B cell (primary cell): ENCODE results near the gene RSPH4A. TPM values are rescaled to one million over a fixed set of nuclear protein-coding genes. Genes with fewer than 3 reads are reported as not detected.

Source experiments
- ATAC-seq: fragments of 200-7000 bp; cut with Tn5 transposase; one replicate; pipeline ENCODE4 v1.10.0; 2021; ENCODE audit warnings: low read depth, mild to moderate bottlenecking, moderate number of reproducible peaks, moderate library complexity
- CTCF ChIA-PET: fragments of 350-600 bp; sonication (Branson Sonifier 250); formaldehyde crosslinking; loops from one replicate; lab custom pipeline; 2021; ENCODE audit warnings: antibody characterized with exemption, inconsistent platforms; lab: Charles Lee
- POLR2A ChIA-PET: fragments of 350-600 bp; sonication (Branson Sonifier 250); formaldehyde crosslinking; loops from one replicate; lab custom pipeline; 2021; ENCODE audit warnings: antibody characterized with exemption; lab: Charles Lee
- DNase-seq: peaks from one replicate; pipeline ENCODE4 v3.0.0; 2013
- H2AFZ ChIP-seq: 2 replicates; pipeline ENCODE4 v1.6.1; 2012; ENCODE audit warnings: mild to moderate bottlenecking, low read depth, low read length; ENCODE audit not compliant: insufficient read depth, poor library complexity, severe bottlenecking
- H3K27ac ChIP-seq, 2 donors: 1 replicate in 1 of 2; 2 replicates in 1 of 2; pipeline ENCODE4 v1.5.1; 2012 to 2013; ENCODE audit warnings: low read length in 2 of 2, mild to moderate bottlenecking in 2 of 2, moderate library complexity in 1 of 2
- H3K27me3 ChIP-seq, 4 experiments: fragments of 200-600 bp in 1 of 4; sonication (generic) in 1 of 4; replicated peaks in 1 of 4; 1 replicate in 2 of 4; 2 replicates in 2 of 4; pipeline versions ENCODE4 v1.6.1 to v1.7.0; 2013 to 2016; ENCODE audit warnings: low read length in 3 of 4, mild to moderate bottlenecking in 2 of 4, mixed read lengths in 1 of 4, moderate library complexity in 1 of 4; ENCODE audit not compliant: insufficient read depth in 4 of 4, control insufficient read depth in 3 of 4; ENCODE audit errors: control extremely low read depth in 1 of 4
- H3K36me3 ChIP-seq, 2 experiments: replicated peaks in 1 of 2; 1 replicate in 1 of 2; 2 replicates in 1 of 2; pipeline versions ENCODE4 v1.6.1 to v1.7.1; 2013; ENCODE audit warnings: low read length in 1 of 2; ENCODE audit not compliant: insufficient read depth in 2 of 2, control insufficient read depth in 1 of 2; ENCODE audit errors: control extremely low read depth in 1 of 2, extremely low read depth in 1 of 2
- H3K4me1 ChIP-seq, 2 donors: fragments of 200-600 bp in 1 of 2; sonication (generic) in 1 of 2; 1 replicate in 1 of 2; 2 replicates in 1 of 2; pipeline versions ENCODE4 v1.5.1 to v1.6.1; 2013 to 2017; ENCODE audit warnings: low read length in 2 of 2; ENCODE audit not compliant: control insufficient read depth in 2 of 2, insufficient read depth in 2 of 2
- H3K4me2 ChIP-seq: replicated peaks from 2 replicates; pipeline ENCODE3; 2012; ENCODE audit warnings: mild to moderate bottlenecking, low read depth, low read length; ENCODE audit not compliant: poor library complexity, severe bottlenecking
- H3K4me3 ChIP-seq, 5 experiments: fragments of 200-600 bp in 1 of 5; sonication (generic) in 1 of 5; 1 replicate in 3 of 5; 2 replicates in 2 of 5; pipeline versions ENCODE4 v1.5.1 to v1.7.0; 2011 to 2016; ENCODE audit warnings: low read length in 4 of 5, mild to moderate bottlenecking in 4 of 5, low read depth in 2 of 5, control low read depth in 1 of 5, moderate library complexity in 1 of 5; ENCODE audit not compliant: insufficient read depth in 1 of 5; ENCODE audit errors: control extremely low read depth in 1 of 5, extremely low read depth in 1 of 5
- H3K79me2 ChIP-seq: fragments of 200-600 bp; sonication (generic); one replicate; pipeline ENCODE4 v1.6.0; 2016; ENCODE audit warnings: low read length; ENCODE audit not compliant: control insufficient read depth, insufficient read depth
- H3K9ac ChIP-seq: fragments of 200-600 bp; sonication (generic); 2 replicates; pipeline ENCODE4 v1.6.1; 2017; ENCODE audit warnings: mild to moderate bottlenecking, low read length, moderate library complexity
- H3K9me3 ChIP-seq, 3 donors: one replicate each; pipeline versions ENCODE4 v1.6.1 to v1.7.1; 2013; ENCODE audit warnings: low read length in 2 of 3; ENCODE audit not compliant: control insufficient read depth in 2 of 3, insufficient read depth in 1 of 3; ENCODE audit errors: control extremely low read depth in 1 of 3
- H4K20me1 ChIP-seq: 2 replicates; pipeline ENCODE4 v1.6.0; 2012; ENCODE audit warnings: mild to moderate bottlenecking, low read length; ENCODE audit not compliant: insufficient read depth, control insufficient read depth, poor library complexity, severe bottlenecking
- H3K27ac Mint-ChIP-seq: one replicate; pipeline ENCODE4 v1.8.0; 2021; ENCODE audit warnings: mixed read lengths
- H3K27me3 Mint-ChIP-seq: one replicate; pipeline ENCODE4 v1.8.0; 2021; ENCODE audit warnings: mixed read lengths
- H3K4me1 Mint-ChIP-seq: one replicate; pipeline ENCODE4 v1.8.0; 2021; ENCODE audit warnings: mixed read lengths
- H3K4me3 Mint-ChIP-seq: one replicate; pipeline ENCODE4 v1.8.0; 2021; ENCODE audit warnings: mixed read lengths
- H3K9me3 Mint-ChIP-seq: one replicate; pipeline ENCODE4 v1.8.0; 2022; ENCODE audit warnings: mixed read lengths; ENCODE audit not compliant: insufficient read depth
- CTCF ChIP-seq: fragments of 200-600 bp; IDR thresholded peaks from one replicate; pipeline ENCODE4 v1.8.0; 2022; ENCODE audit warnings: antibody characterized with exemption, mild to moderate bottlenecking
- EZH2 ChIP-seq: IDR thresholded peaks from 2 replicates; pipeline ENCODE4 v1.6.1; 2012; ENCODE audit warnings: borderline replicate concordance, low read depth, mild to moderate bottlenecking, moderate library complexity, low read length; ENCODE audit not compliant: insufficient read depth, poor library complexity, severe bottlenecking
- WGBS: methylation state at CpG from one replicate; pipeline ENCODE4 v1.1.5; 2013; ENCODE audit warnings: missing lambda C conversion rate; ENCODE audit not compliant: insufficient coverage; 5-methylcytosine and 5-hydroxymethylcytosine counted together
- intact Hi-C: fragments of 100-400 bp; cut with micrococcal nuclease; formaldehyde crosslinking; loops from one replicate; pipeline ENCODE4 v1.10.0; 2022
- polyA plus RNA-seq: library from polyadenylated mRNA; depleted of rRNA; stranded (reverse); fragments of >200 nt; gene quantifications from 2 replicates; pipeline ENCODE4 v1.2.3, GENCODE V29; 2012
- total RNA-seq, 2 donors: library from RNA; stranded (reverse); fragments of 120-200 nt in 1 of 2; gene quantifications; 1 replicate in 1 of 2; 2 replicates in 1 of 2; pipeline versions ENCODE4 v1.2.3 to v1.2.4, GENCODE V29; 2013 to 2022

RSPH4A gene
- total and polyA plus RNA-seq, 2 donors (not counting 1 experiment from before 2014, with no cell fraction given): 0.25 to 0.69 TPM

- intact Hi-C loops: no loop called here
- Histone ChIP-seq H3K4me2 (no peak overlapping the region), H3K9ac (no peak overlapping the region), H3K27ac (no peak overlapping the region), H2AFZ (no peak overlapping the region), H3K27me3 (no peaks in the 10 kb centered on the region), H3K9me3 (no peaks in the 10 kb centered on the region), H3K4me3 (no peak overlapping the region), H3K4me1 (no peaks in the 10 kb centered on the region), H3K79me2 (peaks cover 42% of the 10 kb centered on the region), H4K20me1 (peaks cover 4% of the 10 kb centered on the region), H3K36me3 (peaks cover 7 to 21% of the 10 kb centered on the region in 2 experiments)
- ChIA-PET CTCF (interaction anchor here (0.7 to 1.1 kb wide), 2 partner anchors 18 to 19 kb away, joined by 3 to 4 read pairs; no protein-coding TSS in a partner anchor), POLR2A (no interaction called here)
- Mint-ChIP-seq H3K4me3 (no peak overlapping the region), H3K4me1 (peaks cover 2% of the 10 kb centered on the region), H3K27me3 (no peaks in the 10 kb centered on the region), H3K9me3 (no peaks in the 10 kb centered on the region), H3K27ac (no peak overlapping the region)
- DNase-seq: no peak
- no peak for ATAC-seq
- TF ChIP-seq EZH2 (no peak), CTCF (no peak)
Observed at GRCh38 chr6:116578335-116578734, 37.9 kb upstream of the RSPH4A start.

GRCh38 chr6:116579143-116579542 is 37.1 kb upstream of the RSPH4A start:
- Histone ChIP-seq H3K4me2 (no peak overlapping the region), H3K9ac (no peak overlapping the region), H3K4me1 (no peaks in the 10 kb centered on the region), H3K36me3 (peaks cover 9 to 23% of the 10 kb centered on the region in 2 experiments), H3K9me3 (no peaks in the 10 kb centered on the region), H4K20me1 (peaks cover 4% of the 10 kb centered on the region), H2AFZ (no peak overlapping the region), H3K27me3 (no peaks in the 10 kb centered on the region), H3K27ac (no peak overlapping the region), H3K79me2 (peaks cover 33% of the 10 kb centered on the region), H3K4me3 (no peak overlapping the region)
- peaks cover 2% of the 10 kb centered on the region for H3K4me1 Mint-ChIP-seq
- H3K9me3 Mint-ChIP-seq: no peaks in the 10 kb centered on the region
- intact Hi-C loops: no loop called here
- DNase-seq: no peak
- H3K27me3 Mint-ChIP-seq: no peaks in the 10 kb centered on the region
- CTCF ChIA-PET: interaction anchor here (1.2 kb wide), 1 partner anchor 14 kb away, joined by 4 read pairs; no protein-coding TSS in a partner anchor
- no peak for TF ChIP-seq EZH2
- TF ChIP-seq CTCF: no peak
- no peak overlapping the region for H3K4me3 Mint-ChIP-seq
- no peak for ATAC-seq
- no CpG with 5 or more reads among the region's 1 CpG for WGBS
- POLR2A ChIA-PET: no interaction called here
- no peak overlapping the region for H3K27ac Mint-ChIP-seq
